Nephron (organoid): Measurements from ENCODE around the gene RTRAF.
A peak's percentile ranks its signal among the peaks of the same experiment; 100 is the strongest.

ENCODE experiments used
- H3K27ac Mint-ChIP-seq, 3 experiments: 2 replicates each; pipeline ENCODE4 v1.8.0; 2020; ENCODE audit warnings: mixed read lengths in 3 of 3, mild to moderate bottlenecking in 2 of 3, moderate library complexity in 1 of 3
- H3K27me3 Mint-ChIP-seq: 2 replicates; pipeline ENCODE4 v1.8.0; 2021; ENCODE audit warnings: low read depth, mild to moderate bottlenecking, moderate library complexity, mixed read lengths
- H3K36me3 Mint-ChIP-seq: 2 replicates; pipeline ENCODE4 v1.8.0; 2020; ENCODE audit warnings: low read depth, mixed read lengths
- H3K4me1 Mint-ChIP-seq: 2 replicates; pipeline ENCODE4 v1.8.0; 2020; ENCODE audit warnings: mixed read lengths
- H3K4me3 Mint-ChIP-seq, 3 experiments: 2 replicates each; pipeline ENCODE4 v1.8.0; 2020; ENCODE audit warnings: mild to moderate bottlenecking in 3 of 3, mixed read lengths in 3 of 3, moderate library complexity in 2 of 3
- H3K9me3 Mint-ChIP-seq: 2 replicates; pipeline ENCODE4 v1.8.0; 2020; ENCODE audit warnings: mixed read lengths
- TF ChIP-seq, protein P1 (sequence below), 3 experiments: fragments of 200-600 bp; sonication (generic); IDR thresholded peaks; one replicate each; pipeline ENCODE4 v1.5.0; 2021; ENCODE audit warnings: antibody characterized with exemption in 3 of 3; ENCODE audit not compliant: unreplicated experiment in 3 of 3

The RTRAF gene

DNA sequence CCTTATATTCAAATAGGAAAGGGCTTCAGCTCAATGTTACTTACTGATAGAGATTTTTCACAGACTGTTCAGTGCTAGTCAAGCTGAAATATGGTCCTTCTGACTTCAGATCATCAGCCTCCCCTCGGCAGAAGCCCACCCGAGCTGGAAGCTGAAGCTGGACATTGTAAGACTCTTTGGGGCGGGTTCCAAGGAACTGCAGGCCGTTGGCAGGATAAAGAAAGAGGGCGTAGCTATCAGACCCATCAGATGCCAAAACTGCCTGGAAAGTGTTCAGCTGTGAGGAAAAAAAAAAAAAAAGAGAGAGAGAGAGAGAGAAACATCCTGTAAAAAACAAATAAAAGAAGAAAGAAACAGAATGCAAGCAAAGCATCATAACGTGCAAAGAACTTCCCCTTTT, 70.7 kb downstream of the RTRAF start:
- Mint-ChIP-seq H3K27me3 (peaks cover 5% of the 10 kb centered on the region), H3K4me1 (peaks cover 65% of the 10 kb centered on the region), H3K4me3 (peak overlapping the region; percentile 20 to 70 (median 39)), H3K9me3 (no peaks in the 10 kb centered on the region), H3K27ac (peak overlapping the region; percentile 81 to 98 (median 93)), H3K36me3 (peaks cover 27% of the 10 kb centered on the region)
- TF ChIP-seq, protein P1, sequence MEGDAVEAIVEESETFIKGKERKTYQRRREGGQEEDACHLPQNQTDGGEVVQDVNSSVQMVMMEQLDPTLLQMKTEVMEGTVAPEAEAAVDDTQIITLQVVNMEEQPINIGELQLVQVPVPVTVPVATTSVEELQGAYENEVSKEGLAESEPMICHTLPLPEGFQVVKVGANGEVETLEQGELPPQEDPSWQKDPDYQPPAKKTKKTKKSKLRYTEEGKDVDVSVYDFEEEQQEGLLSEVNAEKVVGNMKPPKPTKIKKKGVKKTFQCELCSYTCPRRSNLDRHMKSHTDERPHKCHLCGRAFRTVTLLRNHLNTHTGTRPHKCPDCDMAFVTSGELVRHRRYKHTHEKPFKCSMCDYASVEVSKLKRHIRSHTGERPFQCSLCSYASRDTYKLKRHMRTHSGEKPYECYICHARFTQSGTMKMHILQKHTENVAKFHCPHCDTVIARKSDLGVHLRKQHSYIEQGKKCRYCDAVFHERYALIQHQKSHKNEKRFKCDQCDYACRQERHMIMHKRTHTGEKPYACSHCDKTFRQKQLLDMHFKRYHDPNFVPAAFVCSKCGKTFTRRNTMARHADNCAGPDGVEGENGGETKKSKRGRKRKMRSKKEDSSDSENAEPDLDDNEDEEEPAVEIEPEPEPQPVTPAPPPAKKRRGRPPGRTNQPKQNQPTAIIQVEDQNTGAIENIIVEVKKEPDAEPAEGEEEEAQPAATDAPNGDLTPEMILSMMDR (IDR thresholded peaks at IDR 0.05; ENCODE audit: unreplicated experiment in 3 of 3): no peak
